Transverse colon (tissue), 4 donors: Measurements from ENCODE around the gene PSMG2. TPM values are rescaled to one million over a fixed set of nuclear protein-coding genes. Genes with fewer than 3 reads are reported as not detected.

Experiments used
- DNase-seq: peaks from one replicate; pipeline ENCODE4 v3.0.0-alpha.2; 2019
- H3K27ac ChIP-seq, 4 donors: fragments of 200-600 bp; sonication (generic); 2 replicates each; pipeline ENCODE4 v1.5.1; 2016 to 2018; ENCODE audit warnings: inconsistent platforms in 4 of 4
- H3K27me3 ChIP-seq: fragments of 200-600 bp; sonication (generic); 2 replicates; pipeline ENCODE4 v1.5.1; 2017; ENCODE audit warnings: inconsistent platforms
- H3K36me3 ChIP-seq, 4 donors: fragments of 200-600 bp; sonication (generic); 2 replicates each; pipeline ENCODE4 v1.5.1; 2017 to 2019; ENCODE audit warnings: inconsistent platforms in 4 of 4
- H3K4me1 ChIP-seq, 4 donors: fragments of 200-600 bp; sonication (generic); 2 replicates each; pipeline ENCODE4 v1.5.1; 2017 to 2020; ENCODE audit warnings: inconsistent platforms in 4 of 4
- H3K4me3 ChIP-seq, 4 donors: fragments of 200-600 bp; sonication (generic); 1 replicate in 1 of 4; 2 replicates in 3 of 4; pipeline versions ENCODE4 v1.5.1 to v1.6.1; 2017 to 2019; ENCODE audit warnings: inconsistent platforms in 4 of 4
- H3K9me3 ChIP-seq, 2 donors: fragments of 200-600 bp; sonication (generic); 2 replicates each; pipeline ENCODE4 v1.5.1; 2017 to 2019; ENCODE audit warnings: inconsistent platforms in 2 of 2
- EP300 ChIP-seq: sonication (generic); formaldehyde crosslinking; IDR thresholded peaks from one replicate; pipeline ENCODE4 v1.6.1; 2017; ENCODE audit warnings: antibody characterized with exemption, low read depth
- POLR2A ChIP-seq: fragments of 450-650 bp; IDR thresholded peaks from one replicate; pipeline ENCODE4 v1.6.1; 2016; ENCODE audit warnings: antibody characterized with exemption, mild to moderate bottlenecking, moderate library complexity
- POLR2AphosphoS5 ChIP-seq, 3 donors: sonication (generic); formaldehyde crosslinking; IDR thresholded peaks; one replicate each; pipeline ENCODE4 v1.6.1; 2016; ENCODE audit warnings: antibody characterized with exemption in 3 of 3
- WGBS, 2 donors: methylation state at CpG; one replicate each; pipeline ENCODE4 v1.1.5; 2018; ENCODE audit warnings: low coverage in 1 of 2; 5-methylcytosine and 5-hydroxymethylcytosine counted together
- in situ Hi-C, 4 donors: fragments of 200-750 bp; cut with MboI; loops; one replicate each; pipeline versions ENCODE4 v1.15.0 to v1.15.1; 2017; ENCODE audit warnings: low sequenced_read_pairs in 3 of 4, low pct_ligation_motif_present in 1 of 4, low pct_unique_long_range_greater_than_20kb in 1 of 4
- intact Hi-C: fragments of 100-400 bp; cut with DNase I; formaldehyde crosslinking; loops from one replicate; pipeline ENCODE4 v1.15.1; 2023; ENCODE audit warnings: low total_unique reads
- total RNA-seq, 4 donors: library from RNA; depleted of rRNA; stranded (reverse); fragments of >200 nt; gene quantifications; one replicate each; pipeline ENCODE4 v1.1.0, GENCODE V29; 2016
- TF ChIP-seq, protein P1 (sequence below), 5 experiments: fragments of 200-600 bp in 3 of 5; fragments of 450-650 bp in 2 of 5; sonication (generic) in 3 of 5; IDR thresholded peaks; 1 replicate in 2 of 5; 2 replicates in 3 of 5; pipeline ENCODE4 v1.5.1; 2016 to 2017; ENCODE audit warnings: antibody characterized with exemption in 5 of 5, inconsistent platforms in 3 of 5, mild to moderate bottlenecking in 2 of 5, moderate library complexity in 1 of 5

PSMG2 gene
- total RNA-seq, 4 donors from 2014 or later = 14.7 to 80.4 (median 55.0) TPM

DNA sequence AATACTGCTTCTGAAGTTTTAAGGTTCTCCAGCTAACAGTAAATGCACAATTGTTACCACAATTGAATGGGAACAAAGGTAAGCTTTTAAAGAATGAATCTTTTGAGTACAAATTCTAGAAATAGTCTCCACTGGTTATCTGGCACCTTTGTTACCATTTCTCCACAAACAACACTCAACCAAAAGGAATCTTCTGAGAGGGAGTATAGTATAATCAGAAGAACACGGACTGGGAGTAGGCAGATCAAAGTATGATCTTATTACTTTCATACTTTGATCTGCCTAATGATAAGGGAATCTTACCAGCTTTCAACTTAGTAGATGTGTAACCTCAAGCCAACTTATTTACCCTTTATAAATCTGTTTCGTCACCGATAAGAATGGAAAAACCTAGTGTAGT is 1.7 kb upstream of the PSMG2 start:
- in situ Hi-C loops = no loop called here
- WGBS, 2 donors = 72 to 75% methylated on average over 3 of the region's 3 CpGs
- intact Hi-C loops = no loop called here

DNA sequence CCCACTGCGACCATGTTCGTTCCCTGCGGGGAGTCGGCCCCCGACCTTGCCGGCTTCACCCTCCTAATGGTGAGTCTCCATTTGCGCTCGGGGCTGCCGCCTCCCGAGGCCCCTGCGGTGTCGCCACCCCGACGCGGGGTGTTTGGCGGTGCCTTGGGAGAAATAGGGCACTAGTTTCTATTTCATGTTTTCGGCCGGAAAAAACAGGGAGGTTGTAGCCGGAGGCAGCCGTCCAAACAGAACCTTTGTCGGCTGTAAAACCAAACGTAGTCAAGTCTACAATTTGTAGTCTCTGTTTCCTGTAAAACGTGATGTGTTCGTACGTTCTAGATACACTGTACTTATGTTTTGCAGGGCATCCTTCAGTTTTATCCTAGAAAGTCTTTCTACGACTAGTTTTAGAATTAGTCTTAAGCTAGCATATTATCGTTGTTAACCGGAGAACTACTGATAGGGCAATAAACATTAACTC is 290 bp downstream of the PSMG2 start:
- peak overlapping the region; percentile 62 to 97 (median 86) for H3K4me3 ChIP-seq
- H3K9me3 ChIP-seq = no peaks in the 10 kb centered on the region
- no peaks in the 10 kb centered on the region for H3K27me3 ChIP-seq
- no peak for TF ChIP-seq POLR2AphosphoS5 (IDR thresholded peaks at IDR 0.05)
- TF ChIP-seq POLR2A = no peak
- TF ChIP-seq, protein P1, sequence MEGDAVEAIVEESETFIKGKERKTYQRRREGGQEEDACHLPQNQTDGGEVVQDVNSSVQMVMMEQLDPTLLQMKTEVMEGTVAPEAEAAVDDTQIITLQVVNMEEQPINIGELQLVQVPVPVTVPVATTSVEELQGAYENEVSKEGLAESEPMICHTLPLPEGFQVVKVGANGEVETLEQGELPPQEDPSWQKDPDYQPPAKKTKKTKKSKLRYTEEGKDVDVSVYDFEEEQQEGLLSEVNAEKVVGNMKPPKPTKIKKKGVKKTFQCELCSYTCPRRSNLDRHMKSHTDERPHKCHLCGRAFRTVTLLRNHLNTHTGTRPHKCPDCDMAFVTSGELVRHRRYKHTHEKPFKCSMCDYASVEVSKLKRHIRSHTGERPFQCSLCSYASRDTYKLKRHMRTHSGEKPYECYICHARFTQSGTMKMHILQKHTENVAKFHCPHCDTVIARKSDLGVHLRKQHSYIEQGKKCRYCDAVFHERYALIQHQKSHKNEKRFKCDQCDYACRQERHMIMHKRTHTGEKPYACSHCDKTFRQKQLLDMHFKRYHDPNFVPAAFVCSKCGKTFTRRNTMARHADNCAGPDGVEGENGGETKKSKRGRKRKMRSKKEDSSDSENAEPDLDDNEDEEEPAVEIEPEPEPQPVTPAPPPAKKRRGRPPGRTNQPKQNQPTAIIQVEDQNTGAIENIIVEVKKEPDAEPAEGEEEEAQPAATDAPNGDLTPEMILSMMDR (IDR thresholded peaks at IDR 0.05) = no peak
- TF ChIP-seq EP300 = no peak
- intact Hi-C loops (no loop called here), in situ Hi-C loops (no loop called here)
- peaks cover 0 to 24% (median 7%) of the 10 kb centered on the region in 4 donors for H3K36me3 ChIP-seq
- peak overlapping the region; percentile 94 to 98 (median 96) for H3K27ac ChIP-seq
- 0% methylated on average over 7 to 25 of the region's 28 CpGs for WGBS, 2 donors
- DNase-seq = no peak
- peaks cover 7 to 33% (median 23%) of the 10 kb centered on the region in 4 donors for H3K4me1 ChIP-seq

More for the DNA sequence above, 1.7 kb upstream of the PSMG2 start:
- DNase-seq = no peak
- Histone ChIP-seq H3K27ac (peak overlapping the region in 1 of 4 donors; percentile 98), H3K36me3 (peaks cover 0 to 8% (median 0%) of the 10 kb centered on the region in 4 donors), H3K4me1 (peaks cover 7 to 33% (median 23%) of the 10 kb centered on the region in 4 donors), H3K4me3 (peak overlapping the region in 2 of 4 donors; percentile 87 to 97), H3K27me3 (no peaks in the 10 kb centered on the region), H3K9me3 (no peaks in the 10 kb centered on the region)
- TF ChIP-seq POLR2A = no peak
- TF ChIP-seq EP300 = no peak
- TF ChIP-seq, protein P1 (IDR thresholded peaks at IDR 0.05) = no peak
- no peak for TF ChIP-seq POLR2AphosphoS5 (IDR thresholded peaks at IDR 0.05)

DNA sequence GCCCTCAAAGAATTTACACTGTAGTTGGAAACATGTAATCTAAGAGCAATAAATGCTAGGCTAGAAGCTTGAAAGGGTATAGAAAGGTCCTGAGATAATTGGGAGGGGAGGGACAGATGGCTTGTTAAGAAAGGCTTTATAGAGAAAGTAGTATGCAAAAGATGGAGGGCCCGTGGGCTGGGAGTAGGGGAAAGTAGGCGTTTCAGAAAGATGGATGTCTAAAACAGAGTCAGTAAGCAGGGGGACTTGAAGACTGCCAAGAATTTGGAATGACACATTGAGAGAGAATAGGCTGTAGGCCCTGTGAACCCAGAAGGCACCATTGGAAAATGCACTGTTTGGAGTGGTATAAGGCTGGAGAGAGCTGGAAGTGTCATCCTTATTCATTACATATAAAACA is 822 bp downstream of the PSMG2 start:
- in situ Hi-C loops = no loop called here
- H3K4me3 ChIP-seq = peak overlapping the region; percentile 62 to 97 (median 86)
- no peak for DNase-seq

DNA sequence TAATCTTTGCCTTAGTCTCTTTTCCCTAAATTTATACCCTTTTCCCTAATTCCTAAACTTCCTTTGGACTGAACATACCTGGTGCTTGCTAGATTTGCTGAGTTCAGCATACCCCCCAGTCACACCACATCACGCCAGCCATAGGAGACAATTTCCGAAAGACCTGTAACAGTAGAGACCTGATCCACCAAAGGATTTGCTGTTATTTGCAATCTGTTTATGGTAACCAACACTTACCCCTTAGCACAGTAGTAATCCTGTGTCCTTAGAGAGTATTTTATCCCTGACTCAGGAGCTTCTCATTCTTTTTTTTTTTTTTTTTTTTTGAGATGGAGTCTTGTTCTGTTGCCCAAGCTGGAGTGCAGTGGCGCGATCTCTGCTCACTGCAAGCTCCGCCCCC is 8.6 kb downstream of the PSMG2 start:
- DNase-seq = no peak
- intact Hi-C loops = no loop called here
- no peaks in the 10 kb centered on the region for H3K27me3 ChIP-seq
- TF ChIP-seq, protein P1 (IDR thresholded peaks at IDR 0.05) = no peak
- TF ChIP-seq EP300 (no peak), POLR2A (no peak), POLR2AphosphoS5 (IDR thresholded peaks at IDR 0.05) (no peak)
- no peaks in the 10 kb centered on the region for H3K9me3 ChIP-seq
- no peaks in the 10 kb centered on the region for H3K4me1 ChIP-seq
- H3K27ac ChIP-seq = no peak overlapping the region
- in situ Hi-C loops = no loop called here
- peaks cover 0 to 67% (median 22%) of the 10 kb centered on the region in 4 donors for H3K36me3 ChIP-seq
- H3K4me3 ChIP-seq = no peak overlapping the region
- WGBS, 2 donors = 98% methylated on average over 5 of the region's 5 CpGs; no CpG with 5 or more reads in 1 of the 2 donors

More for the DNA sequence above, 822 bp downstream of the PSMG2 start:
- Histone ChIP-seq H3K9me3 (no peaks in the 10 kb centered on the region), H3K4me1 (peaks cover 7 to 33% (median 23%) of the 10 kb centered on the region in 4 donors), H3K27me3 (no peaks in the 10 kb centered on the region), H3K36me3 (peaks cover 0 to 25% (median 7%) of the 10 kb centered on the region in 4 donors), H3K27ac (peak overlapping the region; percentile 94 to 98 (median 96))
- intact Hi-C loops = no loop called here
- 0% methylated on average over 2 of the region's 2 CpGs for WGBS, 2 donors
- TF ChIP-seq, protein P1 (IDR thresholded peaks at IDR 0.05) = no peak
- TF ChIP-seq POLR2AphosphoS5 (IDR thresholded peaks at IDR 0.05) = no peak
- TF ChIP-seq POLR2A = no peak
- no peak for TF ChIP-seq EP300
